RWPE2 (cell line): Measurements from ENCODE around the gene SAMSN1.
A peak's percentile ranks its signal among the peaks of the same experiment; 100 is the strongest.

ENCODE experiments used
- ATAC-seq: fragments of 200-7000 bp; cut with Tn5 transposase; 3 replicates; pipeline ENCODE4 v1.9.1; 2021; ENCODE audit warnings: low read depth
- DNase-seq: peaks from one replicate; pipeline ENCODE4 v3.0.0-alpha.2; 2020; ENCODE audit warnings: low spot score
- H3K27ac ChIP-seq: fragments of 450-650 bp; 2 replicates; pipeline ENCODE4 v1.5.1; 2017; ENCODE audit warnings: mild to moderate bottlenecking; ENCODE audit not compliant: poor library complexity, severe bottlenecking
- H3K27me3 ChIP-seq: fragments of 250-450 bp; sonication (Bioruptor Pico); 2 replicates; pipeline ENCODE4 v1.5.1; 2021; ENCODE audit warnings: mild to moderate bottlenecking, moderate library complexity; ENCODE audit not compliant: insufficient read depth, poor library complexity, severe bottlenecking
- H3K36me3 ChIP-seq: fragments of 250-450 bp; sonication (Bioruptor Pico); 2 replicates; pipeline ENCODE4 v1.5.1; 2020; ENCODE audit warnings: low read depth, mild to moderate bottlenecking, moderate library complexity
- H3K4me1 ChIP-seq: fragments of 250-450 bp; sonication (Bioruptor Pico); 2 replicates; pipeline ENCODE4 v1.5.1; 2021; ENCODE audit warnings: mild to moderate bottlenecking, moderate library complexity; ENCODE audit not compliant: insufficient read depth, poor library complexity, severe bottlenecking
- H3K4me3 ChIP-seq: fragments of 250-450 bp; sonication (Bioruptor Pico); 2 replicates; pipeline ENCODE4 v1.5.1; 2021; ENCODE audit warnings: mild to moderate bottlenecking, moderate library complexity; ENCODE audit not compliant: severe bottlenecking
- H3K9me3 ChIP-seq: fragments of 250-450 bp; sonication (Bioruptor Pico); 2 replicates; pipeline ENCODE4 v1.5.1; 2021; ENCODE audit warnings: mild to moderate bottlenecking, moderate library complexity; ENCODE audit not compliant: severe bottlenecking
- CTCF ChIP-seq: fragments of 450-650 bp; IDR thresholded peaks from one replicate; pipeline ENCODE4 v1.5.1; 2017; ENCODE audit warnings: mild to moderate bottlenecking, moderate library complexity; ENCODE audit not compliant: poor library complexity, severe bottlenecking

SAMSN1 gene

DNA sequence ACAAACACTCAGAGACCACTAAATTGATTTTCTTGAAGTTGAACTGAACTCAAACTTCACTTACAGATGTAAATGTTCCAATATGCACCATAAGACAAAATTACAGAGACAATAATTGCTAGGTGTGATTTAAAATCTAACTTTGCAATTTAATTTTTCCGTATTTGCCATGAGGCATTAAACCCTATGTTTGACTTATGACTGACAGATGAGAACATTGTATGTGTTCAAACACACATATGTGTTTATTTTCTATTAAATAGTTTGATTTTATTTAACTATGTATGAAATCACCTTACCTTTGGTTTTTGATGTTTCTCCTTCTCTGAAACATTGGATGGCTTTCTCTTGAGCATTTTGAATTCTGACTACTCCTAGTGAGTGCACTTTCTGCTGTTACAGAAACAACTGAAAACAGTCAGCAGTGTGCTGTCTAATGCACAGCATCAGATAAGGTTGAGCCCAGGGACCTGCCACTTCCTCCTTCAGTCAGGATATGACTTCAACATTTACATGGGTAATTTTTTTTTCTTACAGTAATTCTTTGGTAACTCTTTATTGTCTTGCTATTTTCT is at the start of gene SAMSN1:
Gene SAMSN1, minus strand, starts transcription at position 410 of the 575 bp plus-strand sequence. Its CDS starts 54 bp downstream, at position 356.
- H3K9me3 ChIP-seq: no peaks in the 10 kb centered on the region
- H3K4me3 ChIP-seq: no peak within 1 kb of the TSS
- no peaks in the 10 kb centered on the region for H3K27me3 ChIP-seq
- peaks cover 25% of the 10 kb centered on the region for H3K4me1 ChIP-seq
- ATAC-seq: no peak; the same call in 2 of the 3 replicates
- no peak for TF ChIP-seq CTCF
- DNase-seq: no peak
- H3K36me3 ChIP-seq: no peaks in the 10 kb centered on the region
- H3K27ac ChIP-seq: peak within 1 kb of the TSS; percentile 96

GRCh38 chr21:14595449-14595848 is 49.3 kb upstream of the SAMSN1 start:
- H3K4me1 ChIP-seq: peaks cover 16% of the 10 kb centered on the region
- no peak overlapping the region for H3K27ac ChIP-seq
- H3K36me3 ChIP-seq: no peaks in the 10 kb centered on the region
- no peaks in the 10 kb centered on the region for H3K9me3 ChIP-seq
- ATAC-seq: no peak
- H3K4me3 ChIP-seq: no peak overlapping the region
- DNase-seq: no peak
- no peak for TF ChIP-seq CTCF
- H3K27me3 ChIP-seq: no peaks in the 10 kb centered on the region

DNA sequence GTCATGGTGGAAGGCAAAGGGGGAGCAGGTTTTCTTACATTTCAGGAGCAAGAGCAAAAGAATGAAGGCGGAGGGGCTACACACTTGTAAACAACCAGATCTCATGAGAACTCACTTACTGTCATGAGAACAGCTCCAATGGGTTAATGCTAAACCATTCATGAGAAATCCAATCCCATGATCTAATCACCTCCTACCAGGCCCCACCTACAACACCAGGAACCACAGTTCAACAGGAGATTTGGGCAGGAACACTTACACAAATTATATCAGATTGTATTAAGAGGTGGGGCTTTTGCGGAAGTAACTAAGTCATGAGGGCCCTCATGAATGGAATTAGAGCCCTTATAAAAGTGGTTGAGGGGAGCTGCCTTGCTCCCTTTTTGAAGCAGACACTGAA is 48.9 kb upstream of the SAMSN1 start:
- no peaks in the 10 kb centered on the region for H3K9me3 ChIP-seq
- DNase-seq: no peak
- no peak overlapping the region for H3K4me3 ChIP-seq
- no peak for TF ChIP-seq CTCF
- no peaks in the 10 kb centered on the region for H3K36me3 ChIP-seq
- H3K4me1 ChIP-seq: peaks cover 16% of the 10 kb centered on the region
- no peaks in the 10 kb centered on the region for H3K27me3 ChIP-seq
- ATAC-seq: no peak
- H3K27ac ChIP-seq: no peak overlapping the region

DNA sequence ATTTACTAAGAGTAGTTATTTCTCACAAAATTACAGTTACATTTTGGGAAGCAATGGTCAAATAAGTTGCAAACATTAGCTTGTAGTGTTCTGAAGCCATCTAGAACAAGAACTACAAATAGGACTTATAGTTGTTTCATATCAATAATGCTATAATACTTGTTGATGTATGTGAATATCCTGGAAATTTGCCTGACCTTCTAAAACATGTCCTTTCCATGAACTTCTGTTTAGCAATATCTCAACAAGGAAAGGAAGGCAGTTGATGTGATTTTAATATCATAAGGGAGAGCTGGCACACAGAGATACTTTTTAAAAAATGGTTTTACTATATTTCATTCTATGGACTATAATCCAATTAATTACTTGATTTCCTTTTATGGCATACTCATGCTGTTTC is 47.1 kb upstream of the SAMSN1 start:
- TF ChIP-seq CTCF: no peak
- ATAC-seq (no peak), DNase-seq (no peak)
- Histone ChIP-seq H3K27me3 (no peaks in the 10 kb centered on the region), H3K4me1 (peaks cover 16% of the 10 kb centered on the region), H3K27ac (no peak overlapping the region), H3K9me3 (no peaks in the 10 kb centered on the region), H3K36me3 (no peaks in the 10 kb centered on the region), H3K4me3 (no peak overlapping the region)

DNA sequence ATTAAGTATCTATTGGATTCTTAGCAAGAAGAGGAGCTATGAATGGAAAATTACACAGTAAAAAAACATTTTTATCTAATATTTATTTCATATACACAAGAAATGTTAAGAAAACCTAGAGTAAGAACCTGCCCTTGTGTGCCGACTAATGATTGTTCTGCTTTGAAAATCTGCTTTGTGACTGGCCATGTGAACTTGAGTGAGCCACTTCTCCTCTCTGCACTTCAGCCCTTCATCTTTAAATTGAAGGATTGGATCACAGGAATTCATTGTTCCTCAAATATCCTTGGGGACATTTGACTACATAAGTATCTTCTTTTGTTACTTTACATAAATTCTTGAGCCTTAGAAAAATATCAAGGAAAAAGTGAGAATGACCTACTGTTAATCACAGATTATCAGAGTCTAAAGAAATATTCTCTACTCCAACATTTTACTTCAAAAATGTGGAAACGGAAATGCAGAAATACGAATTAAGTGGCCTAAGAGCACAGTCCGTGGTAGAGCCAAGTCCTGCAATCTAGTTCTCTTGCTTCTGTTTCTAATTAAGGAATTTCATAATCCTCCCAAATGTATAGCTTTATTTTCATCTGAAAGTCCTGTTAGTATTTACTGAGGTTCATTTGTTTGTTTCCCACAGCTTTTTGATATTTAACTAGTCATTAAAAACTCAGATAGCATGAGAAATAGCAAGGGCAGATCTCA is 46.3 kb upstream of the SAMSN1 start:
- H3K27me3 ChIP-seq: no peaks in the 10 kb centered on the region
- ATAC-seq (no peak), DNase-seq (no peak)
- H3K4me1 ChIP-seq: peaks cover 16% of the 10 kb centered on the region
- H3K4me3 ChIP-seq: no peak overlapping the region
- H3K36me3 ChIP-seq: no peaks in the 10 kb centered on the region
- no peak for TF ChIP-seq CTCF
- H3K27ac ChIP-seq: peak overlapping the region; percentile 22
- H3K9me3 ChIP-seq: no peaks in the 10 kb centered on the region
